ENCODE data around the gene PRRX2.

DNA sequence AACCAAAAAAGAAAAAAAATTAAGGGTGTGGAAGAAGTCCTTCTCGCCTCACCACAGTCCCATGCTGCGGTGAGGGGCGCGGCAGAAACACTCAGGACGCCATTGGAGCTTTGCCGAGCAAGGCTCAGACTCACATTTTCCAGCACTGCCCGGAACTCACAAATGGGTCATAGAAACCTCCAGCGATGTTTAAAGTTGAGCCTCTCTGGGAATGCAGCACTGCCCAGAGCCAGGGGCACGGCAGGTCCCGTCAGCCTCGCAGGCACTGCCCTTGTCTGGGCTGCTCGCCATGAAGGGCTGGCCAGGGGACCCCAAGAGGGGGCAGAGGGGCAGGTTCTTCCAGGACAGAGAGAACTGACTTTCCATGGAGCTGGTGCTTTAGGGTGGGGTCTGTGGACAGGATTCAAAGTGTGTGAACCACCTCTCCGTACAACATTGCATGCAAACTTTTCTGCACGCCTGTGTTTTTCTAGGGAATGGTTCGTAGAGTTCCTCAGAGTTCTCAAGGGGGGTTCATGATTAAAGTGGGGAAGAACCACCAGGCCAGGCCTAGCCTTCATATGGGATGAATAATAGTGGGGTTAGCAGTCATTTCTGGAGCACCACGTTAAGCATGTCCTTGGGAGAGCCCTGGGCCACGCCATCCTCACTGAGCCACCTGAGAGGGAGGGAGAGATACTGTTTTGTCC, 38.4 kb downstream of the PRRX2 start:
- no peak for TF ChIP-seq POLR2A (IDR thresholded peaks at IDR 0.05)
- TF ChIP-seq, protein P1, sequence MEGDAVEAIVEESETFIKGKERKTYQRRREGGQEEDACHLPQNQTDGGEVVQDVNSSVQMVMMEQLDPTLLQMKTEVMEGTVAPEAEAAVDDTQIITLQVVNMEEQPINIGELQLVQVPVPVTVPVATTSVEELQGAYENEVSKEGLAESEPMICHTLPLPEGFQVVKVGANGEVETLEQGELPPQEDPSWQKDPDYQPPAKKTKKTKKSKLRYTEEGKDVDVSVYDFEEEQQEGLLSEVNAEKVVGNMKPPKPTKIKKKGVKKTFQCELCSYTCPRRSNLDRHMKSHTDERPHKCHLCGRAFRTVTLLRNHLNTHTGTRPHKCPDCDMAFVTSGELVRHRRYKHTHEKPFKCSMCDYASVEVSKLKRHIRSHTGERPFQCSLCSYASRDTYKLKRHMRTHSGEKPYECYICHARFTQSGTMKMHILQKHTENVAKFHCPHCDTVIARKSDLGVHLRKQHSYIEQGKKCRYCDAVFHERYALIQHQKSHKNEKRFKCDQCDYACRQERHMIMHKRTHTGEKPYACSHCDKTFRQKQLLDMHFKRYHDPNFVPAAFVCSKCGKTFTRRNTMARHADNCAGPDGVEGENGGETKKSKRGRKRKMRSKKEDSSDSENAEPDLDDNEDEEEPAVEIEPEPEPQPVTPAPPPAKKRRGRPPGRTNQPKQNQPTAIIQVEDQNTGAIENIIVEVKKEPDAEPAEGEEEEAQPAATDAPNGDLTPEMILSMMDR (IDR thresholded peaks at IDR 0.05 in 4 of 5, conservative IDR thresholded peaks at IDR 0.05 in 1 of 5), result no peak

Measured in gastrocnemius medialis (tissue), 4 donors.